ENCODE data around the gene HLA-DPB1. TPM values are rescaled to one million over a fixed set of nuclear protein-coding genes. Genes with fewer than 3 reads are reported as not detected.

The HLA-DPB1 gene
- total and polyA plus RNA-seq, 9 of the 15 experiments (the other 6 are each of a cell fraction or from before 2014, with no cell fraction given): 0.07 to 1.2 (median 0.51) TPM

DNA sequence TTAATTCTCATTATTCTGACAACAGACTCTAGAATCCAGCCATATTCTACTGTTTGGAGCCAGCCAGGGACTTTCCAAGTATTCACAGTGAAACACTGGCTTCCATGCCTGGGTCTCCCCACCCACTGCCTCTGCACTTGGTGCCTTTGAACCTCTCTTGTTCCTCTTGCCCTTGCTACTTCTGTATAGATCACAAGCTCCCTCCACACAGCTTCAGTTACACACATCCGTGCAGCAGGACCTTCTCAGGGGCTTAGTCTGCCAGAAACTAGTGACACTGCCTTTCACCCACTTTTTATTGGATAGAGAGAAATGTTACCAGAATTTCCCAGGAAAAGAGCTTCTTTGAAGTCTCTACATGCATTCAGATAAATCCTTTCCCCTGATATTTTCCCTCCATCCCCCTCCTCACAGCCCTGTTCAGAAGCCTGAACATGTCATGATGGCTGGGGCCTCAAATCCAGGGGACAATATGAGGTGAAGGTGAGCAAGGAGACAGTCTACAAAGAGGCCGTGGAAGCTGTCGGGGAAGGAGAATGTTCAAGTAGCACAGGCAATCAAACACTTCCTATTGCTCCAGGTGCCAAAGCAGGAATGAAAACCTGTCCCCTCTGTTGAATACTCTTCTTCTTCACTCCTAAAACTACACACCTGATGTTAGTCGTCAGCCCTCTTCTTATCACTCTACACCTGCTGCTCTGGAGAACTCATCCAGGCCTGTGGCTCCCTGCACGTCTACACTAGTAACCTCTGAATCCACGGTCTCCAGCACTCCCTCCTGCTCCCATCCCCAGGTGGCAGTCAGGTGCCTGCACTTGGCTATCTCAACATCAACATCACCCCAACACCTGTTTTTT, 46.2 kb upstream of the HLA-DPB1 start (continued):
- TF ChIP-seq, protein P1, sequence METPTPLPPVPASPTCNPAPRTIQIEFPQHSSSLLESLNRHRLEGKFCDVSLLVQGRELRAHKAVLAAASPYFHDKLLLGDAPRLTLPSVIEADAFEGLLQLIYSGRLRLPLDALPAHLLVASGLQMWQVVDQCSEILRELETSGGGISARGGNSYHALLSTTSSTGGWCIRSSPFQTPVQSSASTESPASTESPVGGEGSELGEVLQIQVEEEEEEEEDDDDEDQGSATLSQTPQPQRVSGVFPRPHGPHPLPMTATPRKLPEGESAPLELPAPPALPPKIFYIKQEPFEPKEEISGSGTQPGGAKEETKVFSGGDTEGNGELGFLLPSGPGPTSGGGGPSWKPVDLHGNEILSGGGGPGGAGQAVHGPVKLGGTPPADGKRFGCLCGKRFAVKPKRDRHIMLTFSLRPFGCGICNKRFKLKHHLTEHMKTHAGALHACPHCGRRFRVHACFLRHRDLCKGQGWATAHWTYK (CRISPR knock-in tag; IDR thresholded peaks at IDR 0.05): no peak
- TF ChIP-seq, protein P2, sequence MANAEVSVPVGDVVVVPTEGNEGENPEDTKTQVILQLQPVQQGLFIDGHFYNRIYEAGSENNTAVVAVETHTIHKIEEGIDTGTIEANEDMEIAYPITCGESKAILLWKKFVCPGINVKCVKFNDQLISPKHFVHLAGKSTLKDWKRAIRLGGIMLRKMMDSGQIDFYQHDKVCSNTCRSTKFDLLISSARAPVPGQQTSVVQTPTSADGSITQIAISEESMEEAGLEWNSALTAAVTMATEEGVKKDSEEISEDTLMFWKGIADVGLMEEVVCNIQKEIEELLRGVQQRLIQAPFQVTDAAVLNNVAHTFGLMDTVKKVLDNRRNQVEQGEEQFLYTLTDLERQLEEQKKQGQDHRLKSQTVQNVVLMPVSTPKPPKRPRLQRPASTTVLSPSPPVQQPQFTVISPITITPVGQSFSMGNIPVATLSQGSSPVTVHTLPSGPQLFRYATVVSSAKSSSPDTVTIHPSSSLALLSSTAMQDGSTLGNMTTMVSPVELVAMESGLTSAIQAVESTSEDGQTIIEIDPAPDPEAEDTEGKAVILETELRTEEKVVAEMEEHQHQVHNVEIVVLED (CRISPR knock-in tag; IDR thresholded peaks at IDR 0.05): no peak
- TF ChIP-seq KDM5B (IDR thresholded peaks at IDR 0.05; ENCODE audit: insufficient replicate concordance, low read depth, low read length) (no peak), RFX5 (IDR thresholded peaks at IDR 0.05; ENCODE audit: low read depth, low read length) (peak; percentile 93)

DNA sequence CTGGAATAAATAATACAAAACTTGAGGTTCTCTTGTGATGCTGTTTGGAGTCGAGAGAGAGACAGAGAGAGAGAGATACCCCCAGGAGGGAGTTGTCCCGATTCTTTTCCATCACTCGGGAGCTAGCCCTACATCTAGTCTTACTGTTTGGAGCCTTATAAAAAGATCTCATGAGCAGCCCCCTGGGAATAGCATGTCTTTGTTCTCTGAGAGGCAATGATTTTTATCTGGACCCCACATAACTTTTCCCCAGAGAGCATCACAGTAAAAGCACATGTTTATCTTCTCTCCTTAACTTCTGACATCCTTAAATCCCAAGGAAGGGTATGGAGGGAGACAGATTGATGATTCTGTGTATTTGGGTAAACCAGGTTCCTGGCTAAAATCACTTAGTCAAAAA, 45.5 kb upstream of the HLA-DPB1 start:
- no TSS peak for BruUV-seq (replicated peaks)
- H3K4me2 ChIP-seq (ENCODE audit: insufficient read depth, low read length): no peak overlapping the region
- no peak overlapping the region for H3K4me3 ChIP-seq
- ChIA-PET CTCF (ENCODE audit: low intra/inter-chr PET ratio) (no interaction called here), POLR2A (interaction anchor here (0.8 kb wide), 1 partner anchor 197 kb away, joined by 3 read pairs; no protein-coding TSS in a partner anchor)
- ATAC-seq: no peak
- intact Hi-C loops (cut with micrococcal nuclease) (no loop called here), in situ Hi-C loops (cut with MboI) (no loop called here)
- WGBS (ENCODE audit: insufficient coverage, low coverage, missing lambda C conversion rate): 3% methylated on average over 3 of the region's 3 CpGs
- TF ChIP-seq, protein P3, sequence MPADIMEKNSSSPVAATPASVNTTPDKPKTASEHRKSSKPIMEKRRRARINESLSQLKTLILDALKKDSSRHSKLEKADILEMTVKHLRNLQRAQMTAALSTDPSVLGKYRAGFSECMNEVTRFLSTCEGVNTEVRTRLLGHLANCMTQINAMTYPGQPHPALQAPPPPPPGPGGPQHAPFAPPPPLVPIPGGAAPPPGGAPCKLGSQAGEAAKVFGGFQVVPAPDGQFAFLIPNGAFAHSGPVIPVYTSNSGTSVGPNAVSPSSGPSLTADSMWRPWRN (IDR thresholded peaks at IDR 0.05; ENCODE audit: low read depth): no peak
- TF ChIP-seq MIER1 (IDR thresholded peaks at IDR 0.05; ENCODE audit: low read depth) (no peak), XRCC5 (IDR thresholded peaks at IDR 0.05; ENCODE audit: low read depth, low read length) (no peak), TBL1XR1 (IDR thresholded peaks at IDR 0.05; ENCODE audit: low read length in 2 of 2) (no peak), COPS2 (conservative IDR thresholded peaks at IDR 0.05) (no peak), KHSRP (IDR thresholded peaks at IDR 0.05) (no peak), RB1 (IDR thresholded peaks at IDR 0.05; ENCODE audit: low read depth) (no peak), EHMT2 (IDR thresholded peaks at IDR 0.05) (no peak), ETV5 (CRISPR knock-in tag; IDR thresholded peaks at IDR 0.05; ENCODE audit: low read depth) (no peak), SP1 (CRISPR knock-in tag; IDR thresholded peaks at IDR 0.05) (no peak)
- TF ChIP-seq, protein P4, sequence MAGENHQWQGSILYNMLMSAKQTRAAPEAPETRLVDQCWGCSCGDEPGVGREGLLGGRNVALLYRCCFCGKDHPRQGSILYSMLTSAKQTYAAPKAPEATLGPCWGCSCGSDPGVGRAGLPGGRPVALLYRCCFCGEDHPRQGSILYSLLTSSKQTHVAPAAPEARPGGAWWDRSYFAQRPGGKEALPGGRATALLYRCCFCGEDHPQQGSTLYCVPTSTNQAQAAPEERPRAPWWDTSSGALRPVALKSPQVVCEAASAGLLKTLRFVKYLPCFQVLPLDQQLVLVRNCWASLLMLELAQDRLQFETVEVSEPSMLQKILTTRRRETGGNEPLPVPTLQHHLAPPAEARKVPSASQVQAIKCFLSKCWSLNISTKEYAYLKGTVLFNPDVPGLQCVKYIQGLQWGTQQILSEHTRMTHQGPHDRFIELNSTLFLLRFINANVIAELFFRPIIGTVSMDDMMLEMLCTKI (IDR thresholded peaks at IDR 0.05; ENCODE audit: partially characterized antibody): no peak
- 0 out of 2 replicates have a peak, but pooled peaks cover 1% of the 10 kb centered on the region for H3K9me3 ChIP-seq (replicated peaks; ENCODE audit: control insufficient read depth, insufficient read depth, low read depth, low read length)
- no peaks in the 10 kb centered on the region; a peak in 1 of 5 replicates for H3K27me3 ChIP-seq (ENCODE audit: control insufficient read depth in 2 of 2, insufficient read depth in 2 of 2, low read length in 2 of 2)
- H3K9ac ChIP-seq (ENCODE audit: insufficient read depth in 1 of 2, low read depth in 2 of 2, low read length in 2 of 2): no peak overlapping the region
- H3K9me1 ChIP-seq (ENCODE audit: control insufficient read depth, insufficient read depth, low read length): no peaks in the 10 kb centered on the region
- H3K79me2 ChIP-seq (ENCODE audit: control insufficient read depth, insufficient read depth, low read length): no peaks in the 10 kb centered on the region
- H2AFZ ChIP-seq (ENCODE audit: low read depth, low read length): no peak overlapping the region
- DNase-seq (ENCODE audit: extremely low read depth in 1 of 4, low spot score in 3 of 4): no peak
- H3K27ac ChIP-seq (ENCODE audit: extremely low read depth, low read depth, low read length): no peak overlapping the region
- peak; percentile 32 for FAIRE-seq
- H3K36me3 ChIP-seq (ENCODE audit: control insufficient read depth, insufficient read depth, low read length): no peaks in the 10 kb centered on the region
- no peaks in the 10 kb centered on the region for H4K20me1 ChIP-seq (replicated peaks; ENCODE audit: control insufficient read depth, insufficient read depth, low read length)
- H3K4me1 ChIP-seq (replicated peaks in 1 of 2; ENCODE audit: control insufficient read depth in 2 of 2, insufficient read depth in 2 of 2, low read length in 2 of 2): no peaks in the 10 kb centered on the region

Data from K562 (cell line).